Fibroblast of lung (primary cell): ENCODE results near the gene CALML4.

Source experiments
- CTCF ChIP-seq, 2 donors: IDR thresholded peaks in 1 of 2; conservative IDR thresholded peaks in 1 of 2; 1 replicate in 1 of 2; 2 replicates in 1 of 2; pipeline ENCODE4 v1.5.1; 2011 to 2012; ENCODE audit warnings: low read length in 2 of 2, control low read depth in 1 of 2, inconsistent platforms in 1 of 2, low read depth in 1 of 2, mild to moderate bottlenecking in 1 of 2
- EZH2 ChIP-seq: IDR thresholded peaks from 2 replicates; pipeline ENCODE4 v1.5.1; 2012; ENCODE audit warnings: low read length, control low read depth, mild to moderate bottlenecking; ENCODE audit errors: missing control alignments

- TF ChIP-seq CTCF (conservative IDR thresholded peaks at IDR 0.05 in 1 of 2, IDR thresholded peaks at IDR 0.05 in 1 of 2; ENCODE audit: low read depth in 1 of 2, low read length in 2 of 2) (no peak), EZH2 (no peak)
These were observed 29.9 kb upstream of the CALML4 start for GRCh38 chr15:68235022-68235421.
